GM19455 (cell line): ENCODE data around the gene CPB1.

Source experiments
- ATAC-seq: cut with Tn5 transposase; IDR thresholded peaks from one replicate; pipeline ENCODE4 v1.9.1; 2021; ENCODE audit not compliant: unreplicated experiment

Gene CPB1

DNA sequence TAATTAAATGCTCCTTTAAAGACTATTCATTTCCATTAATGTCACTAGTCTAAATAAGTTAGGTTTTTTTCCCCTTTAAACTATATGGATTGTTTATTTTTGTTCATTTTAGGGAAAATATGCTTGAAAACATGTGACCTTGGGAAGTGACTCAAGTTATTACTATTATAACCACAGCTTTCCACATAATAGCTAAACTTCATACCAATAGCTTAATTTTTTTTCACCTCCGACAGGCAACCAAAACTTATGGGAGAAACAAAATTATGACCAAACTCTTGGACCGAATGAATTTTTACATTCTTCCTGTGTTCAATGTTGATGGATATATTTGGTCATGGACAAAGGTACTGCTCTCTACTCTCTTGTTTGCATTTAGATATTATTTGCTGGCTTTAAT is 53.7 kb downstream of the CPB1 start:
- no peak for ATAC-seq

DNA sequence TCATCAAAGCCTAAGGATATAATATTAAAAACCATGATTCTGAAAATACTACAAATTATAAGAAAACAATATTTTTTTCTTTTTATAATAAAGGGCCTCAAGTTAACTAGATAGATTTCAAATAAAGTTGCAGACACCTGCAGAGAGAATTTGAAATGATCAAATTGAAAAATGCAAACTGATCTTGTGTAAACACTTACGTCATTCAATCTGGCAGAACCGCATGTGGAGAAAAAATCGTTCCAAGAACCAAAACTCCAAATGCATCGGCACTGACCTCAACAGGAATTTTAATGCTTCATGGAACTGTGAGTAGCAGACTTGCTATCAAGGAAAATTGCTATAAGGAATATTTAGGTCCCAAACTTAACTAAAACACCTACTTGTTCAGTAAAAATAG is 54.7 kb downstream of the CPB1 start:
- no peak for ATAC-seq

DNA sequence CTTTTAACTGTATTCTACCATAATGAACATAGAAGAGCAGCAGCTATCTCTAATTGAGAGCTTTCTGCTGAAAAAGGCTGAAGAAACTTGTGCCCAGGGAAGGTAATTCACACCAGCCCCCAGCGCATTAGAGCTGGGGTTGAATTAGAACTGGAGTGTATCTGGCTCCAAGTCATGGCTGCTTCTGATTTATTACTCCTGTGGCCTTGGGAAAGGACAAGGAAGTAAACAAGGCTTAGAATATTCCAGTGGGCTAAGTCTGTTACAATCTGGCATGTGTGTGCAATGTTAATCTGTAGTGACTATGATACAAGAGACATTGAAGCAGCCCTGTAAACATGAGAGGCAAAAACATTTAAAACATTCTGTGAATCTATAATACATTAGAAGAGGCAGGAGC is 55.6 kb downstream of the CPB1 start:
- no peak for ATAC-seq

DNA sequence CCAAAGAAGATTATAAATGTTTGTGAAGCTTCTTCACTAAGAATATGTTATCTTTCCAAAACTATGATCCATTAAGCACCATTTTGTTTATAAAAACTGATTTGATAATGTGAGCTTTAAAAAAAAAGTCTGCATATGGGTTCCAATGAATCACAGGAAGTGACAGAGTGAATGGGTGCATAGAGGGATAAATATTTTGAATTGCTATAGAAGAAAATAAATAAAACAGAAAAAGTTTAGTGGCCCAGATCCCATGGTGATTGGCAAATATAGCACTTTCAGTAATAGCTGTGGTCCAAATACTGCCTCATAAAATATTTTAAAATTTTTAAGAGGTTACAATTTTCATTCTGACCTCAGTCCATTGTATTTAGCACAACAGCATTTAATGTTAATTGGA is 56.6 kb downstream of the CPB1 start:
- ATAC-seq = no peak

DNA sequence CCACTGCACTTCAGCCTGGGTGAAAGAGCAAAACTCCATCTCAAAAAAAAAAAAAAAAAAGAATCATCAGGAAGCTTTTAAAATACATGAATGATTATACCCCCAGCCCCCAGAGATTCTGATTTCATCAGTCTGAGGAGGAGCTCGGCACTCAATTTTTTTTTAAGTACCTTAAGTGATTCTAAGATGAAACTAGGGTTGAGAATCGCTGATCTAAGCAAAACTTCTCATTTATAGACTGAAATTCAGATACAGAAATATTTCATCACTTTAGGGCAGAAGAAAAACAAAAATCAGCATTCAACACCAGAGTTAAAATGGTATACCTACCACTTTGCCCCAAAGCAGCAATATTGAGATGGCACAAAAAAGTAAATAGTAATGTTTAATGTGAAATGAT is 62.2 kb downstream of the CPB1 start:
- no peak for ATAC-seq

DNA sequence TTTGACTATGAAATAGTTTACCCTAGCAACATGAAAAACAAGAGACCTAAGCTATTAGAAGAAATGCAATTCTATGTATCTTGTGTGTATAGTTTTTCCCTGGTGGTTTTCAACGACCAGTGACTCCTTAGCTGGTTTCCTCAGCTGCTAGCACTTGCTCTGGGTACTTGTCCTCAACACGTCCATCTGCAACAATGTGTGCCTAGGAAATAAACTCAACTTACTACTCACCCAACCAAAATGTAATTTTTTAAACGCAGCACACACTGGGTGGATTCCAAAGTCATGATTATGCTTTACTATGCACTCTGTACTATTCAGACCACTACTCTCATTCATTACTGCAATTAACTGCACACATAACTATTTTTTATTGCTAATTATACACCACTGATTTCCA is 68.5 kb downstream of the CPB1 start:
- no peak for ATAC-seq

DNA sequence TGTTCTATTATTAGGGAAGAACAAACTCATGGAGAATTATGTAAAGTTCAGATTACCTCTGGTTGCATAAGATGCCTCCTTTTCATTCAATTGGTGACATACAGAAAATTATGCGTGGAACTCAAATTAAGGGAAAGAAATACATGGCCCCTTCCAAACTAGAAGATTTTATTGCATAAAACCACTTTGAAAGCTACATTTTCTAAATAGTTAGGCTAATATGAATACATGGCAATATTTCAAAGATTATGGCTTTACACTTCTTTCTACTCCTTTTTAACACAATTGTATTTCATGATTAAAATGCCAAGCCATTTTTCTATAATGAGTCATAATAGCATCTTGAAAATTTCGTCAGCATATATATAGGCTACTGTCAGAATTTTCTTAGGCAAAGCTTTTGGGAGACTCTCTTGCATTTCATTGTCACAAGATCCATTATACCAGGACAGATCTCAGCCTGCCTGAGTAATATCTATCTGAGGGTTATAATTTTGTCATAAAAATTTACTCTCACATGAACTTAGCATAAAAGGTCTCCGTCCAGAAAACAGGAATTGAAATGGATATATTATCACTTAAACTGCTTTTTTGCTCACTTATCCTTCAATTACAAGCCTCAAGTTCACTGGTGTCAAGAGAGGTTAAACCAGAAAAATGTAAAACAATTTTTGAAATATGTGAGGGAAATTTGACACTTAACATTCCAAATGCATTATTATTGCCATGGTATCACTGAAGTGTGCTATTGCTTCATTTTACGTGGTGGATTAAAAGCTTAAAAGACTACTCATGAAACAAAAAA is 74.6 kb downstream of the CPB1 start:
- ATAC-seq = no peak

DNA sequence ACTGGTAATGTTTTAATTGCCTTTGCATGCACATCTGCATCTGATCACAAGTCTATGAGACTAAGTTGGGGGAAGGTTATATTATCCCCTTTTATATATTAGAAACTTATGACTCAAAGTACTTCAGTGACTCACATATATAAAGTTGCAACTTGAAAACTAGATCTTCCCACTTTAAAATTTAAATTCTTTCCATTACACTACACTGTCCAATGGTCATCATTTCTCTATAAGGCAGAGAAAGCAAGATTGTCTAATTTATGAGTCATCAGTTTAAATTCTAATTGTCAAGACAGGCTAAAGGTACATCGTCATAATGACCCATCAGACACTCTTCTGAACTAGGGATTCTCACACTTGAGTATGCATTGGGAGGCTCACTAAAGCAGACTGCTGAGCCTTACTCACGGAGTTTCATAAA is 75.4 kb downstream of the CPB1 start:
- ATAC-seq = no peak

DNA sequence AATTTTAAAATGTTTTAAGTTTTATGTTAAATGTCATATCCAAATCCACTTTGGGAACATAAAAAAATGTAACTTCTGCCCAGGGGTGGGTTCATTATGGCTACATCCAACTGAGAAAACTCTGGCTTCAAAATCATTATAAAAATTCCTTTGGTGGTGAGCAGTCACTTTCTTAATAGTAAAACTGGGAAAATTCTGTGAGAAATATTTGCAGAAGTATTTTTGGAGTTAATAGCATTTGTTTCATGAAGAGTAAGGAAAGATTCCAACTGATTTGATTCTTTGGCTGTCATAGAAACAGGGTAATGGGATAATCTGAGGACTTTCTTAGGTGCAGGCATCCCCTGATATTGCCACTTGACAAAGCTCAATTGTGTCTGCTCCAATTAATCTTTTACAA is 76.3 kb downstream of the CPB1 start:
- ATAC-seq = no peak

DNA sequence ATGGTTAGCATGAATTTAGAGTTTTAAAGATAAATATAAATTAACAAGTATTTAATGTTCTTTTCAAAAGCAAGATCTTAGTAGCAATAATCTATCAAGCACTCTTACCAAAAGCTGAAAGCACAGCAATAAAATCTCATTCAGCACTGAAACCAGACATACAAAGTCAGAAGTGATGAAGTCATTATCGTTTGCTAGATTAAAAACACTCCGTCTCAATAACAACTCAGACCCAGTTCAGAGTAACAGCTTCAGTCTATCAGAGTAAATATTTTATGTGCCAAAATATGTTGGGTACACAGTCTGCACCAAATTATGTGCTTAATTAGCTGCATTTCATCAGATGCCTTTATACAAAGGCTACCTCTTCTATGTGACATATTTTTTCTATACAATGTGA is 79.1 kb downstream of the CPB1 start:
- ATAC-seq = no peak
